ENCODE measurements around the gene EFCC1. TPM values are rescaled to one million over a fixed set of nuclear protein-coding genes. Genes with fewer than 3 reads are reported as not detected.

The EFCC1 gene
- total RNA-seq, 4 donors from 2014 or later = 4.8 to 10.3 (median 6.5) TPM

- no peaks in the 10 kb centered on the region for H3K9me3 ChIP-seq
- TF ChIP-seq POLR2A (IDR thresholded peaks at IDR 0.05) (no peak), EP300 (IDR thresholded peaks at IDR 0.05) (no peak), POLR2AphosphoS5 (IDR thresholded peaks at IDR 0.05) (no peak), CTCF (IDR thresholded peaks at IDR 0.05) (no peak)
- peaks cover 54% of the 10 kb centered on the region for H3K27me3 ChIP-seq
- peaks cover 0 to 75% (median 29%) of the 10 kb centered on the region in 3 donors for H3K4me1 ChIP-seq
- H3K36me3 ChIP-seq = no peaks in the 10 kb centered on the region
- H3K4me3 ChIP-seq = no peak overlapping the region
- WGBS, 2 donors (ENCODE audit: low coverage in 1 of 2) = 80 to 100% methylated on average over 1 to 2 of the region's 3 CpGs
- peak overlapping the region in 3 of 4 donors; percentile 16 to 63 (median 60) for H3K27ac ChIP-seq
- ATAC-seq = no peak
Measured at GRCh38 chr3:129006864-129007263, 5.8 kb downstream of the EFCC1 start.

GRCh38 chr3:129007792-129008191 is 6.7 kb downstream of the EFCC1 start:
- H3K4me1 ChIP-seq = peaks cover 0 to 66% (median 23%) of the 10 kb centered on the region in 3 donors
- peak overlapping the region in 3 of 4 donors; percentile 16 to 63 (median 60) for H3K27ac ChIP-seq
- no peaks in the 10 kb centered on the region for H3K36me3 ChIP-seq
- peaks cover 45% of the 10 kb centered on the region for H3K27me3 ChIP-seq
- no peaks in the 10 kb centered on the region for H3K9me3 ChIP-seq
- H3K4me3 ChIP-seq = no peak overlapping the region
- WGBS, 2 donors (ENCODE audit: low coverage in 1 of 2) = 50 to 83% methylated on average over 1 to 2 of the region's 2 CpGs
- TF ChIP-seq POLR2A (IDR thresholded peaks at IDR 0.05) (no peak), POLR2AphosphoS5 (IDR thresholded peaks at IDR 0.05) (no peak), CTCF (IDR thresholded peaks at IDR 0.05) (no peak), EP300 (IDR thresholded peaks at IDR 0.05) (no peak)
- peak; percentile 50 for ATAC-seq

GRCh38 chr3:129009266-129009665 is 8.2 kb downstream of the EFCC1 start:
- TF ChIP-seq POLR2AphosphoS5 (IDR thresholded peaks at IDR 0.05) (no peak), CTCF (IDR thresholded peaks at IDR 0.05) (no peak)
- Histone ChIP-seq H3K4me3 (no peak overlapping the region), H3K27ac (peak overlapping the region in 1 of 4 donors; percentile 23), H3K9me3 (no peaks in the 10 kb centered on the region), H3K36me3 (no peaks in the 10 kb centered on the region), H3K4me1 (peaks cover 0 to 59% (median 21%) of the 10 kb centered on the region in 3 donors), H3K27me3 (peaks cover 30% of the 10 kb centered on the region)
- ATAC-seq = no peak
- WGBS, 2 donors (ENCODE audit: low coverage in 1 of 2) = 83 to 100% methylated on average over 2 of the region's 2 CpGs

- peaks cover 19% of the 10 kb centered on the region for H3K27me3 ChIP-seq
- H3K4me1 ChIP-seq = peaks cover 0 to 59% (median 17%) of the 10 kb centered on the region in 3 donors
- no peak overlapping the region for H3K4me3 ChIP-seq
- TF ChIP-seq EP300 (IDR thresholded peaks at IDR 0.05) = no peak
- no peak for TF ChIP-seq CTCF (IDR thresholded peaks at IDR 0.05)
- no peak for TF ChIP-seq POLR2AphosphoS5 (IDR thresholded peaks at IDR 0.05)
- TF ChIP-seq POLR2A (IDR thresholded peaks at IDR 0.05) = no peak
- H3K36me3 ChIP-seq = no peaks in the 10 kb centered on the region
- H3K9me3 ChIP-seq = no peaks in the 10 kb centered on the region
- peak overlapping the region in 3 of 4 donors; percentile 8 to 31 (median 23) for H3K27ac ChIP-seq
- no peak for ATAC-seq
- WGBS, 2 donors (ENCODE audit: low coverage in 1 of 2) = 0 to 92% methylated on average over 1 to 2 of the region's 9 CpGs
Measured at GRCh38 chr3:129010310-129010956, 9.3 kb downstream of the EFCC1 start.

- Histone ChIP-seq H3K4me3 (no peak overlapping the region), H3K27ac (peak overlapping the region in 3 of 4 donors; percentile 54 to 76 (median 73)), H3K36me3 (no peaks in the 10 kb centered on the region), H3K9me3 (no peaks in the 10 kb centered on the region), H3K27me3 (no peaks in the 10 kb centered on the region), H3K4me1 (peaks cover 0 to 54% (median 6%) of the 10 kb centered on the region in 3 donors)
- 100% methylated on average over 1 to 2 of the region's 3 CpGs for WGBS, 2 donors (ENCODE audit: low coverage in 1 of 2)
- ATAC-seq = no peak
- TF ChIP-seq CTCF (IDR thresholded peaks at IDR 0.05) = no peak
- no peak for TF ChIP-seq POLR2A (IDR thresholded peaks at IDR 0.05)
- TF ChIP-seq EP300 (IDR thresholded peaks at IDR 0.05) = no peak
- no peak for TF ChIP-seq POLR2AphosphoS5 (IDR thresholded peaks at IDR 0.05)
Measured at GRCh38 chr3:129013491-129013891, 12.4 kb downstream of the EFCC1 start.

All from gastroesophageal sphincter (tissue), 4 donors.